ENCODE data around the gene HCFC1. TPM values are rescaled to one million over a fixed set of nuclear protein-coding genes. Genes with fewer than 3 reads are reported as not detected.

The HCFC1 gene
- total and polyA plus RNA-seq, 9 of the 15 experiments (the other 6 are each of a cell fraction or from before 2014, with no cell fraction given): 2.8 to 133 (median 17.1) TPM

DNA sequence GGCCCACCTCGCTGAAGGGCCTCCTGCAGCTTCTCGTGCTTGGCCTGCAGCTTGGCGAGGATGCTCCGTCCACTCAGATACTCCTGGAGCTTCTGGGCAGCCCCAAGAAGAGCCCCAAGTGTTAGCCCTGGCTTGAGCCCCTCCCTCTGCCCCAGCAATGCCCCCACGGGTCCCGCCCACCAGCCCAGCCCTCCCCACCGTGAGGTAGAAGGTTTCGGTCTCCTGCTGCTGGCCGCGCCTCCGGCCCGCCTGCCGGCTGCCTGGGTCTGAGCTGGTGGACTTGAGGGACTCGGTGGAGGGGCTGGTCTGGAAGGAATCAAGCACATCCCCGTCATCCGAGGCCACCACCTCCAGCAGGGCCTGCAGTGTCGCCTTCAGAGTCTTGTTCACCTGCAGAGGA is 58.4 kb downstream of the HCFC1 start:
- Histone ChIP-seq H3K9ac (ENCODE audit: insufficient read depth in 1 of 2, low read depth in 2 of 2, low read length in 2 of 2) (peak overlapping the region in 1 of 2 experiments; percentile 26; a peak in 2 of 4 replicates), H3K4me2 (ENCODE audit: insufficient read depth, low read length) (no peak overlapping the region), H3K36me3 (ENCODE audit: control insufficient read depth, insufficient read depth, low read length) (peaks cover 31% of the 10 kb centered on the region; the same call in 2 of the 3 replicates), H2AFZ (ENCODE audit: low read depth, low read length) (no peak overlapping the region), H3K4me3 (no peak overlapping the region), H3K4me1 (replicated peaks in 1 of 2; ENCODE audit: control insufficient read depth in 2 of 2, insufficient read depth in 2 of 2, low read length in 2 of 2) (peaks cover 0 to 32% of the 10 kb centered on the region in 2 experiments; a peak in 3 of 5 replicates), H3K9me3 (replicated peaks; ENCODE audit: control insufficient read depth, insufficient read depth, low read depth, low read length) (no peaks in the 10 kb centered on the region), H3K27me3 (ENCODE audit: control insufficient read depth in 2 of 2, insufficient read depth in 2 of 2, low read length in 2 of 2) (no peaks in the 10 kb centered on the region), H4K20me1 (replicated peaks; ENCODE audit: control insufficient read depth, insufficient read depth, low read length) (peaks cover 5% of the 10 kb centered on the region; the same call in 1 of the 2 replicates), H3K79me2 (ENCODE audit: control insufficient read depth, insufficient read depth, low read length) (no peaks in the 10 kb centered on the region), H3K9me1 (ENCODE audit: control insufficient read depth, insufficient read depth, low read length) (no peaks in the 10 kb centered on the region), H3K27ac (ENCODE audit: extremely low read depth, low read depth, low read length) (no peak overlapping the region)
- ATAC-seq (no peak), FAIRE-seq (no peak), DNase-seq (ENCODE audit: extremely low read depth in 1 of 4, low spot score in 3 of 4) (no peak)
- no TSS peak for BruUV-seq (replicated peaks)
- intact Hi-C loops (cut with micrococcal nuclease) (no loop called here), in situ Hi-C loops (cut with MboI) (no loop called here)
- ChIA-PET CTCF (ENCODE audit: low intra/inter-chr PET ratio) (no interaction called here), POLR2A (interaction anchor here (0.6 to 0.9 kb wide), 2 partner anchors 11 to 16 kb away, joined by 3 to 4 read pairs; no protein-coding TSS in a partner anchor)
- no peak for TF ChIP-seq CBX2 (IDR thresholded peaks at IDR 0.05; ENCODE audit: insufficient read depth, low read length, poor library complexity, severe bottlenecking)
- no peak for TF ChIP-seq TBP (optimal IDR thresholded peaks at IDR 0.05; ENCODE audit: low read depth, low read length)
- TF ChIP-seq, protein P1, sequence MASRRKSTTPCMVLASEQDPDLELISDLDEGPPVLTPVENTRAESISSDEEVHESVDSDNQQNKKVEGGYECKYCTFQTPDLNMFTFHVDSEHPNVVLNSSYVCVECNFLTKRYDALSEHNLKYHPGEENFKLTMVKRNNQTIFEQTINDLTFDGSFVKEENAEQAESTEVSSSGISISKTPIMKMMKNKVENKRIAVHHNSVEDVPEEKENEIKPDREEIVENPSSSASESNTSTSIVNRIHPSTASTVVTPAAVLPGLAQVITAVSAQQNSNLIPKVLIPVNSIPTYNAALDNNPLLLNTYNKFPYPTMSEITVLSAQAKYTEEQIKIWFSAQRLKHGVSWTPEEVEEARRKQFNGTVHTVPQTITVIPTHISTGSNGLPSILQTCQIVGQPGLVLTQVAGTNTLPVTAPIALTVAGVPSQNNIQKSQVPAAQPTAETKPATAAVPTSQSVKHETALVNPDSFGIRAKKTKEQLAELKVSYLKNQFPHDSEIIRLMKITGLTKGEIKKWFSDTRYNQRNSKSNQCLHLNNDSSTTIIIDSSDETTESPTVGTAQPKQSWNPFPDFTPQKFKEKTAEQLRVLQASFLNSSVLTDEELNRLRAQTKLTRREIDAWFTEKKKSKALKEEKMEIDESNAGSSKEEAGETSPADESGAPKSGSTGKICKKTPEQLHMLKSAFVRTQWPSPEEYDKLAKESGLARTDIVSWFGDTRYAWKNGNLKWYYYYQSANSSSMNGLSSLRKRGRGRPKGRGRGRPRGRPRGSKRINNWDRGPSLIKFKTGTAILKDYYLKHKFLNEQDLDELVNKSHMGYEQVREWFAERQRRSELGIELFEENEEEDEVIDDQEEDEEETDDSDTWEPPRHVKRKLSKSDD (conservative IDR thresholded peaks at IDR 0.05; ENCODE audit: low read length): no peak
- no peak for TF ChIP-seq ZNF239 (CRISPR knock-in tag; IDR thresholded peaks at IDR 0.05)
- TF ChIP-seq JUN (IDR thresholded peaks at IDR 0.05; ENCODE audit: borderline replicate concordance, low read depth, low read length): no peak
- no peak for TF ChIP-seq JUN (CRISPR knock-in tag; IDR thresholded peaks at IDR 0.05; ENCODE audit: borderline replicate concordance)
- TF ChIP-seq, protein P2, sequence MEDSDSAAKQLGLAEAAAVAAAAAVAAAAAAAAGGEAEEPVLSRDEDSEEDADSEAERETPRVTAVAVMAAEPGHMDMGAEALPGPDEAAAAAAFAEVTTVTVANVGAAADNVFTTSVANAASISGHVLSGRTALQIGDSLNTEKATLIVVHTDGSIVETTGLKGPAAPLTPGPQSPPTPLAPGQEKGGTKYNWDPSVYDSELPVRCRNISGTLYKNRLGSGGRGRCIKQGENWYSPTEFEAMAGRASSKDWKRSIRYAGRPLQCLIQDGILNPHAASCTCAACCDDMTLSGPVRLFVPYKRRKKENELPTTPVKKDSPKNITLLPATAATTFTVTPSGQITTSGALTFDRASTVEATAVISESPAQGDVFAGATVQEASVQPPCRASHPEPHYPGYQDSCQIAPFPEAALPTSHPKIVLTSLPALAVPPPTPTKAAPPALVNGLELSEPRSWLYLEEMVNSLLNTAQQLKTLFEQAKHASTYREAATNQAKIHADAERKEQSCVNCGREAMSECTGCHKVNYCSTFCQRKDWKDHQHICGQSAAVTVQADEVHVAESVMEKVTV (CRISPR knock-in tag; IDR thresholded peaks at IDR 0.05): no peak
- TF ChIP-seq, protein P3, sequence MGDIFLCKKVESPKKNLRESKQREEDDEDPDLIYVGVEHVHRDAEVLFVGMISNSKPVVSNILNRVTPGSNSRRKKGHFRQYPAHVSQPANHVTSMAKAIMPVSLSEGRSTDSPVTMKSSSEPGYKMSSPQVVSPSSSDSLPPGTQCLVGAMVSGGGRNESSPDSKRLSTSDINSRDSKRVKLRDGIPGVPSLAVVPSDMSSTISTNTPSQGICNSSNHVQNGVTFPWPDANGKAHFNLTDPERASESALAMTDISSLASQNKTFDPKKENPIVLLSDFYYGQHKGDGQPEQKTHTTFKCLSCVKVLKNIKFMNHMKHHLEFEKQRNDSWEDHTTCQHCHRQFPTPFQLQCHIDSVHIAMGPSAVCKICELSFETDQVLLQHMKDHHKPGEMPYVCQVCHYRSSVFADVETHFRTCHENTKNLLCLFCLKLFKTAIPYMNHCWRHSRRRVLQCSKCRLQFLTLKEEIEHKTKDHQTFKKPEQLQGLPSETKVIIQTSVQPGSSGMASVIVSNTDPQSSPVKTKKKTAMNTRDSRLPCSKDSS (IDR thresholded peaks at IDR 0.05; ENCODE audit: low read depth, partially characterized antibody): no peak
- WGBS (ENCODE audit: insufficient coverage, low coverage, missing lambda C conversion rate): 64% methylated on average over 6 of the region's 17 CpGs
